Adrenal gland (tissue), 12 donors: ENCODE data around the gene SELENOK. TPM values are rescaled to one million over a fixed set of nuclear protein-coding genes. Genes with fewer than 3 reads are reported as not detected.
A peak's percentile ranks its signal among the peaks of the same experiment; 100 is the strongest.

Experiments used
- DNase-seq, 7 donors: peaks; one replicate each; pipeline ENCODE4 v3.0.0-alpha.2; 2019 to 2020
- H3K27ac ChIP-seq, 5 donors: fragments of 200-600 bp; sonication (generic) in 4 of 5; 1 replicate in 3 of 5; 2 replicates in 2 of 5; pipeline versions ENCODE4 v1.5.1 to v1.8.0; 2016 to 2020; ENCODE audit warnings: mild to moderate bottlenecking in 1 of 5
- H3K27me3 ChIP-seq: fragments of 200-600 bp; 2 replicates; pipeline ENCODE4 v1.8.0; 2021
- H3K36me3 ChIP-seq, 2 donors: fragments of 200-600 bp; replicated peaks in 1 of 2; 1 replicate in 1 of 2; 2 replicates in 1 of 2; pipeline versions ENCODE4 v1.5.1 to v1.8.0; 2018 to 2022
- H3K4me1 ChIP-seq, 2 donors: fragments of 200-600 bp; replicated peaks in 1 of 2; 1 replicate in 1 of 2; 2 replicates in 1 of 2; pipeline versions ENCODE4 v1.5.1 to v1.8.0; 2018 to 2021
- H3K4me3 ChIP-seq, 4 donors: fragments of 200-600 bp; sonication (generic) in 3 of 4; one replicate each; pipeline ENCODE4 v1.5.1; 2016 to 2018
- H3K9me3 ChIP-seq, 3 donors: fragments of 200-600 bp; sonication (generic) in 1 of 3; replicated peaks in 1 of 3; 1 replicate in 2 of 3; 2 replicates in 1 of 3; pipeline versions ENCODE4 v1.5.1 to v1.8.0; 2016 to 2021
- CTCF ChIP-seq, 6 experiments: fragments of 450-650 bp in 4 of 6; fragments of 200-600 bp in 2 of 6; sonication (generic) in 1 of 6; IDR thresholded peaks; 1 replicate in 5 of 6; 2 replicates in 1 of 6; pipeline versions ENCODE4 v1.5.1 to v1.8.0; 2016 to 2021; ENCODE audit warnings: antibody characterized with exemption in 6 of 6, mild to moderate bottlenecking in 2 of 6, moderate library complexity in 1 of 6
- POLR2A ChIP-seq, 2 donors: fragments of 450-650 bp; IDR thresholded peaks; one replicate each; pipeline ENCODE4 v1.6.1; 2017; ENCODE audit warnings: antibody characterized with exemption in 2 of 2, mild to moderate bottlenecking in 2 of 2, moderate library complexity in 1 of 2
- WGBS, 4 donors: extraction: QIAGEN DNeasy Blood & Tissue Kit in 2 of 4; methylation state at CpG; one replicate each; pipeline versions ENCODE4 v1.1.5 to v1.1.7; 2013 to 2017; 5-methylcytosine and 5-hydroxymethylcytosine counted together
- intact Hi-C, 2 donors: fragments of 100-400 bp; cut with DNase I; formaldehyde crosslinking; loops; one replicate each; pipeline versions ENCODE4 v1.14.1 to v1.15.0; 2022 to 2023
- polyA plus RNA-seq, 3 donors: library from polyadenylated mRNA; stranded (reverse); fragments of 200-250 nt in 2 of 3; fragments of 350-450 nt in 1 of 3; fragmentation: Illumina TruSeq in 1 of 3; extraction: RNeasy Lipid Tissue Mini Kit (QIAGEN cat#74804) in 1 of 3; gene quantifications; one replicate each; pipeline ENCODE4 v1.2.3, GENCODE V29; 2013 to 2014
- total RNA-seq, 9 donors: library from RNA; depleted of rRNA in 4 of 9; stranded (reverse); fragments of >200 nt in 4 of 9; fragments of 120-200 nt in 1 of 9; fragmentation: NEBNext Ultra II Directional in 1 of 9; extraction: Animal tissue kit (Norgen Biotek cat#: 25700) in 1 of 9; gene quantifications; one replicate each; pipeline versions ENCODE4 v1.1.0 to v1.2.4, GENCODE V29; 2013 to 2023
- donor health status: healthy with polysubstance abuse.
- donor health status: Bipolar disorder and iron deficiency.
- donor health status: DM: yes; HTN: yes; CAD: no.
- donor health status: DM: no; HTN: no; CAD: no.
- donor health status: DM: no; HTN: no; CAD: no.
- donor health status: DM: yes; HTN: yes; CAD: no.

The SELENOK gene
- total and polyA plus RNA-seq, 12 donors, result 36.2 to 203 (median 67.3) TPM

- DNase-seq, result no peak
- TF ChIP-seq POLR2A (IDR thresholded peaks at IDR 0.05), result no peak
- TF ChIP-seq CTCF (IDR thresholded peaks at IDR 0.05), result no peak
- H3K4me1 ChIP-seq, result peaks cover 7 to 13% of the 10 kb centered on the region in 2 donors
- H3K9me3 ChIP-seq, result no peaks in the 10 kb centered on the region
- no peak overlapping the region for H3K27ac ChIP-seq
- peak overlapping the region in 2 of 4 donors; percentile 55 to 90 for H3K4me3 ChIP-seq
- 55 to 63% (median 57%) methylated on average over 7 to 10 of the region's 10 CpGs for WGBS, 4 donors
- H3K36me3 ChIP-seq, result no peaks in the 10 kb centered on the region
- intact Hi-C loops, result no loop called here
- no peaks in the 10 kb centered on the region for H3K27me3 ChIP-seq
Measured at GRCh38 chr3:53846851-53847155, 44.9 kb downstream of the SELENOK start.

GRCh38 chr3:53846134-53846850 lies 45.4 kb downstream of the SELENOK start, which contains the start of the genes CHDH and IL17RB:
Gene CHDH (minus strand): TSS chr3:53846419. CDS start chr3:53824008, 22,411 bp downstream.
Gene IL17RB (plus strand): TSS chr3:53846568. CDS start chr3:53846589, 21 bp downstream.
- WGBS, 4 donors, result 2 to 11% (median 4%) methylated on average over 22 to 91 of the region's 91 CpGs
- DNase-seq, result peak; percentile 56 to 74 (median 66)
- Histone ChIP-seq H3K27ac (peak within 1 kb of the TSS in 3 of 5 donors; percentile 69 to 78 (median 73)), H3K4me1 (peaks cover 7 to 13% of the 10 kb centered on the region in 2 donors), H3K9me3 (no peaks in the 10 kb centered on the region), H3K36me3 (no peaks in the 10 kb centered on the region), H3K27me3 (no peaks in the 10 kb centered on the region), H3K4me3 (peak within 1 kb of the TSS; percentile 20 to 90 (median 38))
- intact Hi-C loops, result no loop called here
- TF ChIP-seq CTCF (IDR thresholded peaks at IDR 0.05) (no peak), POLR2A (IDR thresholded peaks at IDR 0.05) (peak in 1 of 2 donors; percentile 53)

GRCh38 chr3:53845881-53846133 lies 45.9 kb downstream of the SELENOK start:
- intact Hi-C loops, result no loop called here

More at GRCh38 chr3:53845881-53846133, 45.9 kb downstream of the SELENOK start:
- Histone ChIP-seq H3K9me3 (no peaks in the 10 kb centered on the region), H3K4me3 (peak overlapping the region; percentile 20 to 90 (median 38)), H3K27me3 (no peaks in the 10 kb centered on the region), H3K27ac (peak overlapping the region in 3 of 5 donors; percentile 69 to 78 (median 73)), H3K4me1 (peaks cover 7 to 13% of the 10 kb centered on the region in 2 donors), H3K36me3 (no peaks in the 10 kb centered on the region)
- 0 to 1% (median 1%) methylated on average over 4 to 34 of the region's 34 CpGs; no CpG with 5 or more reads in 1 of the 4 donors for WGBS, 4 donors
- DNase-seq, result no peak
- TF ChIP-seq POLR2A (IDR thresholded peaks at IDR 0.05) (no peak), CTCF (IDR thresholded peaks at IDR 0.05) (peak in 1 of 6 experiments; percentile 3)
